Loucy (cell line): ENCODE data around the gene SLC35B4.
A peak's percentile ranks its signal among the peaks of the same experiment; 100 is the strongest.

Experiments used
- H2AFZ ChIP-seq: fragments of 200-600 bp; sonication (generic); 2 replicates; pipeline ENCODE4 v1.6.0; 2016; ENCODE audit warnings: antibody characterized with exemption, mild to moderate bottlenecking, low read length, moderate library complexity
- H3F3A ChIP-seq: fragments of 200-600 bp; 2 replicates; pipeline ENCODE4 v1.6.0; 2016; ENCODE audit warnings: antibody characterized with exemption, low read depth, mild to moderate bottlenecking
- H3K27me3 ChIP-seq: fragments of 200-600 bp; sonication (generic); 2 replicates; pipeline ENCODE4 v1.6.1; 2014; ENCODE audit warnings: low read length, mild to moderate bottlenecking; ENCODE audit not compliant: insufficient read depth, poor library complexity, severe bottlenecking
- H3K36me3 ChIP-seq: fragments of 200-600 bp; sonication (generic); 2 replicates; pipeline ENCODE4 v1.6.1; 2016; ENCODE audit warnings: low read length; ENCODE audit not compliant: insufficient read depth
- H3K4me1 ChIP-seq: fragments of 200-600 bp; sonication (generic); 2 replicates; pipeline ENCODE4 v1.5.1; 2014; ENCODE audit warnings: low read length, mild to moderate bottlenecking; ENCODE audit not compliant: insufficient read depth, poor library complexity, severe bottlenecking
- H3K4me2 ChIP-seq: fragments of 200-600 bp; sonication (generic); 2 replicates; pipeline ENCODE4 v1.6.0; 2014; ENCODE audit warnings: antibody characterized with exemption, low read length, low read depth, mild to moderate bottlenecking; ENCODE audit not compliant: poor library complexity, severe bottlenecking
- H3K4me3 ChIP-seq: fragments of 200-600 bp; sonication (generic); 2 replicates; pipeline ENCODE4 v1.5.1; 2014; ENCODE audit warnings: low read length, mild to moderate bottlenecking, mixed read lengths; ENCODE audit not compliant: poor library complexity, severe bottlenecking
- H3K79me2 ChIP-seq: fragments of 200-600 bp; sonication (generic); 2 replicates; pipeline ENCODE4 v1.6.1; 2014; ENCODE audit warnings: low read length; ENCODE audit not compliant: insufficient read depth
- H3K9ac ChIP-seq: fragments of 200-600 bp; sonication (generic); 2 replicates; pipeline ENCODE4 v1.6.0; 2014; ENCODE audit warnings: mild to moderate bottlenecking, low read depth, low read length, moderate library complexity; ENCODE audit not compliant: poor library complexity, severe bottlenecking
- H3K9me2 ChIP-seq: fragments of 200-600 bp; sonication (generic); replicated peaks from 2 replicates; pipeline ENCODE4 v1.6.1; 2016; ENCODE audit warnings: low read depth, low read length, mixed read lengths
- H3K9me3 ChIP-seq: fragments of 200-600 bp; sonication (generic); 2 replicates; pipeline ENCODE4 v1.6.1; 2014; ENCODE audit warnings: mild to moderate bottlenecking, antibody characterized with exemption, low read length, low read depth; ENCODE audit not compliant: insufficient read depth
- H4K20me1 ChIP-seq: fragments of 200-600 bp; sonication (generic); 2 replicates; pipeline ENCODE4 v1.6.0; 2014; ENCODE audit warnings: antibody characterized with exemption, low read length, mild to moderate bottlenecking; ENCODE audit not compliant: insufficient read depth, poor library complexity, severe bottlenecking
- EZH2phosphoT487 ChIP-seq: fragments of 200-600 bp; IDR thresholded peaks from 2 replicates; pipeline ENCODE4 v1.6.1; 2018; ENCODE audit warnings: antibody characterized with exemption, mild to moderate bottlenecking, moderate library complexity, borderline replicate concordance
- TF ChIP-seq, protein P1 (sequence below): fragments of 200-600 bp; sonication (generic); conservative IDR thresholded peaks from 2 replicates; pipeline ENCODE4 v1.5.1; 2014; ENCODE audit warnings: mild to moderate bottlenecking, antibody characterized with exemption, low read length

Gene SLC35B4

DNA sequence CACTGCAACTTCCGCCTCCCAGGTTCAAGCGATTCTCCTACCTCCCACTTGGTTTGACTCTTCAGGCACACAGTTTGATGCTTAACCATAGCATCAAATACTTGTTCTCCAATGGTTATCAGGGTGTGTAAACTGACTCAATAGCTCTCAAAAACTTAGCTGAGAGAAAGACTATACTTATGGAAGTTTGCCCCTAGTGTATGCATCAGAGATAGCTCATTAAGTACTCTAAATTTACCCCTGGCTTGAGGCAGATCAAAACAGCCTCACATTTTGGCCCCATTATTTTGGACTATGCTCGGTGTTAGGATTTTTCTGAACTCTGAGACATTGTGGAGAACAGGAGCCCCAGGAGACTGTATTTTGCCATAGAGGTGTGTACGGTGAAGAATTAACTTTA lies 40.8 kb upstream of the SLC35B4 start:
- no peaks in the 10 kb centered on the region for H4K20me1 ChIP-seq
- H3K79me2 ChIP-seq, result no peaks in the 10 kb centered on the region
- no peaks in the 10 kb centered on the region for H3K27me3 ChIP-seq
- H3K36me3 ChIP-seq, result no peaks in the 10 kb centered on the region
- no peak overlapping the region for H3K4me3 ChIP-seq
- H3K4me2 ChIP-seq, result no peak overlapping the region
- no peaks in the 10 kb centered on the region for H3F3A ChIP-seq
- no peaks in the 10 kb centered on the region for H3K9me3 ChIP-seq
- no peaks in the 10 kb centered on the region for H3K4me1 ChIP-seq
- no peaks in the 10 kb centered on the region for H3K9me2 ChIP-seq
- TF ChIP-seq, protein P1, sequence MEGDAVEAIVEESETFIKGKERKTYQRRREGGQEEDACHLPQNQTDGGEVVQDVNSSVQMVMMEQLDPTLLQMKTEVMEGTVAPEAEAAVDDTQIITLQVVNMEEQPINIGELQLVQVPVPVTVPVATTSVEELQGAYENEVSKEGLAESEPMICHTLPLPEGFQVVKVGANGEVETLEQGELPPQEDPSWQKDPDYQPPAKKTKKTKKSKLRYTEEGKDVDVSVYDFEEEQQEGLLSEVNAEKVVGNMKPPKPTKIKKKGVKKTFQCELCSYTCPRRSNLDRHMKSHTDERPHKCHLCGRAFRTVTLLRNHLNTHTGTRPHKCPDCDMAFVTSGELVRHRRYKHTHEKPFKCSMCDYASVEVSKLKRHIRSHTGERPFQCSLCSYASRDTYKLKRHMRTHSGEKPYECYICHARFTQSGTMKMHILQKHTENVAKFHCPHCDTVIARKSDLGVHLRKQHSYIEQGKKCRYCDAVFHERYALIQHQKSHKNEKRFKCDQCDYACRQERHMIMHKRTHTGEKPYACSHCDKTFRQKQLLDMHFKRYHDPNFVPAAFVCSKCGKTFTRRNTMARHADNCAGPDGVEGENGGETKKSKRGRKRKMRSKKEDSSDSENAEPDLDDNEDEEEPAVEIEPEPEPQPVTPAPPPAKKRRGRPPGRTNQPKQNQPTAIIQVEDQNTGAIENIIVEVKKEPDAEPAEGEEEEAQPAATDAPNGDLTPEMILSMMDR, result peak; percentile 36
- TF ChIP-seq EZH2phosphoT487, result no peak
- no peak overlapping the region for H3K9ac ChIP-seq
- peak overlapping the region; percentile 79 for H2AFZ ChIP-seq

- H4K20me1 ChIP-seq, result no peaks in the 10 kb centered on the region
- H3F3A ChIP-seq, result no peaks in the 10 kb centered on the region
- H3K9me2 ChIP-seq, result no peaks in the 10 kb centered on the region
- H3K36me3 ChIP-seq, result no peaks in the 10 kb centered on the region
- H3K4me3 ChIP-seq, result no peak overlapping the region
- H3K4me1 ChIP-seq, result no peaks in the 10 kb centered on the region
- no peaks in the 10 kb centered on the region for H3K9me3 ChIP-seq
- H3K27me3 ChIP-seq, result no peaks in the 10 kb centered on the region
- no peak overlapping the region for H3K9ac ChIP-seq
- H2AFZ ChIP-seq, result no peak overlapping the region
- H3K79me2 ChIP-seq, result no peaks in the 10 kb centered on the region
- no peak for TF ChIP-seq EZH2phosphoT487
- TF ChIP-seq, protein P1, result no peak
- no peak overlapping the region for H3K4me2 ChIP-seq
Measured at GRCh38 chr7:134356421-134356936, 39.7 kb upstream of the SLC35B4 start.

- no peak overlapping the region for H2AFZ ChIP-seq
- H3K4me3 ChIP-seq, result no peak overlapping the region
- no peaks in the 10 kb centered on the region for H3K9me3 ChIP-seq
- no peaks in the 10 kb centered on the region for H3K4me1 ChIP-seq
- H3K36me3 ChIP-seq, result no peaks in the 10 kb centered on the region
- no peak overlapping the region for H3K9ac ChIP-seq
- H3K79me2 ChIP-seq, result no peaks in the 10 kb centered on the region
- H3K27me3 ChIP-seq, result no peaks in the 10 kb centered on the region
- no peaks in the 10 kb centered on the region for H3F3A ChIP-seq
- H4K20me1 ChIP-seq, result no peaks in the 10 kb centered on the region
- TF ChIP-seq, protein P1, result no peak
- no peak for TF ChIP-seq EZH2phosphoT487
- H3K9me2 ChIP-seq, result no peaks in the 10 kb centered on the region
- H3K4me2 ChIP-seq, result no peak overlapping the region
Measured at GRCh38 chr7:134355927-134356326, 39.2 kb upstream of the SLC35B4 start.
